ENCODE measurements around the gene IGFN1. TPM values are rescaled to one million over a fixed set of nuclear protein-coding genes. Genes with fewer than 3 reads are reported as not detected.
A peak's percentile ranks its signal among the peaks of the same experiment; 100 is the strongest.

Gene IGFN1
- total and polyA plus RNA-seq, 9 of the 15 experiments (the other 6 are each of a cell fraction or from before 2014, with no cell fraction given) = 0.04 TPM; not detected in 8

DNA sequence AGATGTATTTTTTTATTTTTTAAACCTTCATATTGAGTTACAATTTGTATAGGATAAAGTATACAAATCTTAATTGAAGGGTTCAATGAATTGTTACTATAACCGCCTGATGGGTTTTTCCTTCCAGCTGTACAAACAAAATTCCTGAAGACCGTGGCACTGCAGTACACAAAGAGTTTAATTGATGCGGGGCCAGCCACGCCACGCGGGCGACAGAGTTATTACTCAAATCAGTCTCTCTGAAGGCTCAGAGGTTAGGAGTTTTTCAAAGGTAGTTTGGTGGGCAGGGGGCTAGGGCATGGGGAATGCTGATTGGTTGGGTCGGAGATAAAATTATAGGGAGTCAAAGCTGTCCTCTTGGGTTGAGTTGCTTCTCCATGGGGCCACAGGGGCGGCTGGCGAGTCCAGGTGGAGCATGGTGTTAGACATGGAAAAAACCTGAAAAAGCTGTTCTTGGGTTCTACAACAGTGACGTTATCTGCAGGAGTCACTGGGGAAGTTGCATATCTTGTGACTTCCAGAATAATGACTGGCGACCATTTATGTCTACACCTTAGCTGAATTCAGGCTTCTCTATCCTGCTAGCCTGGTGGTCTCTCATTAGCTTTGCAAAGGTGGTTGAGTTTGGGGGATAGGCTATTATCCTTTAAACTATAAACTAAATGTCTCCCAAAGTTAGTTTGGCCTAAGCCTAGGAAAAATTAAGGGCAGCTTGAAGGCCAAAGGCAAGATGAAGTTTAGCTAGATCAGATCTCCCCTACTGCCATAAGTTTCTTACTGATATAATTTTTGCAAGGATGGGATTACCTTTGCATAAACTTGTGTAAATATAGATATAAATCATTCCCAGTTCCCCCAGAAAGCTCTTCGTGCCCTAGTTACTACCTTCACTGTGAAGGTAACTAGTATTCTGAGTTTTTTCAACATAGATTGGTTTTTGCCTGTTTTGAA is 23.3 kb upstream of the IGFN1 start (continued):
- TF ChIP-seq ARID3A (IDR thresholded peaks at IDR 0.05; ENCODE audit: borderline replicate concordance, low read depth, low read length) (0 out of 2 replicates have a peak, but pooled peaks have one; percentile 8), HDAC6 (IDR thresholded peaks at IDR 0.05; ENCODE audit: low read depth, low read length) (no peak), FOXO4 (CRISPR knock-in tag; IDR thresholded peaks at IDR 0.05) (no peak), PRPF4 (IDR thresholded peaks at IDR 0.05; ENCODE audit: insufficient read depth, low read depth, low read length, poor library complexity, severe bottlenecking) (no peak), KLF1 (tag; IDR thresholded peaks at IDR 0.05) (no peak), DPF2 (IDR thresholded peaks at IDR 0.05) (peak; percentile 89), CREM (IDR thresholded peaks at IDR 0.05; ENCODE audit: low read depth) (peak; percentile 40; the same call in 1 of the 2 replicates), EHMT2 (IDR thresholded peaks at IDR 0.05) (peak; percentile 46; the same call in 1 of the 2 replicates), MCM2 (IDR thresholded peaks at IDR 0.05; ENCODE audit: low read depth) (no peak), ZNF24 (IDR thresholded peaks at IDR 0.05) (no peak), CHD1 (IDR thresholded peaks at IDR 0.05; ENCODE audit: low read length) (no peak), KAT8 (IDR thresholded peaks at IDR 0.05; ENCODE audit: low read depth) (no peak), HLTF (IDR thresholded peaks at IDR 0.05) (no peak), ZNF274 (IDR thresholded peaks at IDR 0.05; ENCODE audit: borderline replicate concordance, low read depth, low read length) (no peak), SMARCC2 (IDR thresholded peaks at IDR 0.05; ENCODE audit: low read depth) (no peak), NR1H2 (CRISPR knock-in tag; IDR thresholded peaks at IDR 0.05) (no peak), L3MBTL2 (IDR thresholded peaks at IDR 0.05) (0 out of 2 replicates have a peak, but pooled peaks have one; percentile 35), PPARD (CRISPR knock-in tag; IDR thresholded peaks at IDR 0.05) (no peak), SMARCE1 (IDR thresholded peaks at IDR 0.05) (peak; percentile 66; the same call in 1 of the 2 replicates), RCOR1 (IDR thresholded peaks at IDR 0.05; ENCODE audit: borderline replicate concordance in 1 of 2, low read depth in 2 of 2, low read length in 2 of 2) (no peak), CCAR2 (IDR thresholded peaks at IDR 0.05; ENCODE audit: low read depth, low read length) (no peak), ZNF76 (CRISPR knock-in tag; IDR thresholded peaks at IDR 0.05; ENCODE audit: borderline replicate concordance) (0 out of 2 replicates have a peak, but pooled peaks have one; percentile 14), TAL1 (IDR thresholded peaks at IDR 0.05) (peak; percentile 76)
- TF ChIP-seq, protein P1, sequence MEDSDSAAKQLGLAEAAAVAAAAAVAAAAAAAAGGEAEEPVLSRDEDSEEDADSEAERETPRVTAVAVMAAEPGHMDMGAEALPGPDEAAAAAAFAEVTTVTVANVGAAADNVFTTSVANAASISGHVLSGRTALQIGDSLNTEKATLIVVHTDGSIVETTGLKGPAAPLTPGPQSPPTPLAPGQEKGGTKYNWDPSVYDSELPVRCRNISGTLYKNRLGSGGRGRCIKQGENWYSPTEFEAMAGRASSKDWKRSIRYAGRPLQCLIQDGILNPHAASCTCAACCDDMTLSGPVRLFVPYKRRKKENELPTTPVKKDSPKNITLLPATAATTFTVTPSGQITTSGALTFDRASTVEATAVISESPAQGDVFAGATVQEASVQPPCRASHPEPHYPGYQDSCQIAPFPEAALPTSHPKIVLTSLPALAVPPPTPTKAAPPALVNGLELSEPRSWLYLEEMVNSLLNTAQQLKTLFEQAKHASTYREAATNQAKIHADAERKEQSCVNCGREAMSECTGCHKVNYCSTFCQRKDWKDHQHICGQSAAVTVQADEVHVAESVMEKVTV (CRISPR knock-in tag; IDR thresholded peaks at IDR 0.05) = no peak

Measured in K562 (cell line).